GM12891 (cell line): Measurements from ENCODE around the gene CYP2A7.
"Not testable (repeated sequence)": the region's sequence is repeated elsewhere in the genome, so short reads cannot be mapped to it uniquely, and the experiment has no call there.

ENCODE experiments used
- DNase-seq: peaks from one replicate; pipeline ENCODE4 v3.0.0; 2011; ENCODE audit warnings: low spot score; ENCODE audit not compliant: insufficient read length
- FAIRE-seq: peaks from 2 replicates; lab custom pipeline; 2011; peaks lifted over from hg19 to GRCh38; lab: Jason Lieb, UNC
- PAX5 ChIP-seq: IDR thresholded peaks from 2 replicates; pipeline ENCODE4 v1.6.1; 2011; ENCODE audit warnings: low read length, moderate library complexity, mild to moderate bottlenecking; ENCODE audit not compliant: insufficient read depth, severe bottlenecking
- POLR2A ChIP-seq: IDR thresholded peaks from 2 replicates; pipeline ENCODE4 v1.6.1; 2011; ENCODE audit warnings: low read depth, low read length, control low read depth
- POLR2AphosphoS5 ChIP-seq: IDR thresholded peaks from 2 replicates; pipeline ENCODE4 v1.6.1; 2011; ENCODE audit warnings: low read depth, low read length, control low read depth
- POU2F2 ChIP-seq: IDR thresholded peaks from 2 replicates; pipeline ENCODE4 v1.6.1; 2011; ENCODE audit warnings: low read depth, mild to moderate bottlenecking, control low read depth, low read length, moderate library complexity
- SPI1 ChIP-seq: IDR thresholded peaks from 2 replicates; pipeline ENCODE4 v1.6.1; 2011; ENCODE audit warnings: low read depth, low read length, control low read depth
- TAF1 ChIP-seq: IDR thresholded peaks from 2 replicates; pipeline ENCODE4 v1.6.1; 2011; ENCODE audit warnings: low read depth, low read length, control low read depth

The CYP2A7 gene

DNA sequence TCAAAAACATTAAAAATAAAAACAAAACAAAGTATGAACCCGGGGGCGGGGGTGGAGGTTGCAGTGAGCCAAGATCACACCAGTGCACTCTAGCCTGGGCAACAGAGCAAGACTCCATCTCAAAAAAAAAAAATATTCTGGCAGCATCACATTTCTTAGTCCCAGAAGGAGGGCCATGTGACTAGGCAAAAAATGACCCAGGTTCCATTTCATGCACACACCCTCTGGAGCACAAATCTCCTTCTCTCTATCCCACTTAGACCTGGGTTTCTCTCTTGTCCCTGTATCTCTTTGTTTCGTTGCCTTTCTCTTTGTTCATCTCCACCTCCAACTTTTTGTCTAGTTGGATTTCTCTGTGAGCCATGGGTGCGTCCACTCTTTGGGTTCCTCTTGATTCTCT, 6.2 kb upstream of the CYP2A7 start:
- TF ChIP-seq POLR2A (no peak), POU2F2 (no peak), SPI1 (no peak), POLR2AphosphoS5 (no peak), TAF1 (no peak), PAX5 (no peak)
- DNase-seq (no peak), FAIRE-seq (no peak)

- not testable (repeated sequence) for DNase-seq, FAIRE-seq
Measured at GRCh38 chr19:40884187-40884931, 2.3 kb upstream of the CYP2A7 start.

DNA sequence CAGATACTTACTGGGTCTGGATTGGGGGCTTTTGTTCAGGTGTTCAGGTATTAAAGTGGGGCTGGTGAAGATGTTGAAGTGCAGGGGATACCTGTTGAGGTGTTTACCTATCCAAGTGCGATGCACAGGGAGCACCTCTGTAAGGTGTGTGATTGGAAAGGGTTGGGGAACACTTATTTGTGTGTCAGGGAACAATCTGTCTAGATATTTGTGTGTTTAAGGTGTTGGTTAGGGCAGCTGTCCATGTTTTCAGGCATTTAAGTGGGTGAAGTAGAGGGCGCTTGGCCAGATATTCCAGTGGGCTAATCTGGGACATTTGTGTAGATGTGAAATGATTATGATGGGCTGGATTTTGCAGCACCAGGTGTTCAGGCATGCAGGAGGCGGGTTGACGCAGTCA, 2.7 kb downstream of the CYP2A7 start:
- FAIRE-seq, DNase-seq: not testable (repeated sequence)

GRCh38 chr19:40875526-40875951, 6.5 kb downstream of the CYP2A7 start:
- not testable (repeated sequence) for DNase-seq
- peak; percentile 67 for FAIRE-seq

- DNase-seq, FAIRE-seq: not testable (repeated sequence)
Measured at GRCh38 chr19:40874874-40875273, 7.2 kb downstream of the CYP2A7 start.

DNA sequence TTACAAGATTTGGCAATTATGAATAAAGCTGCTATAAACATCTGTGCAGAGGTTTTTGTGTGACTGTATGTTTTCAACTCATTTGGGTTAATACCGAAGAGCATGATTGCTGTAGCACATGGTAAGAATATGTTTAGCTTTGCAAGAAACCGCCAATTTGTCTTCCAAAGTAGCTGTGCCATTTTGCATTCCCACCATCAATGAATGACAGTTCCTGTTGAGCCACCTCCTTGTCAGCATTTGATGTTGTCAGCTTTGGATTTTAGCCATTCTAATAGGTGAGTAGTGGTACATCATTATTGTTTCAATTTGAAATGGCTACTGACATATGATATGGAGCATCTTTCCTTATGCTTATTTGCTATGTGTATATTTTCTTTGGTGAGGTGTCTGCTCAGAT, 8.2 kb downstream of the CYP2A7 start:
- FAIRE-seq = peak; percentile 76
- not testable (repeated sequence) for DNase-seq

DNA sequence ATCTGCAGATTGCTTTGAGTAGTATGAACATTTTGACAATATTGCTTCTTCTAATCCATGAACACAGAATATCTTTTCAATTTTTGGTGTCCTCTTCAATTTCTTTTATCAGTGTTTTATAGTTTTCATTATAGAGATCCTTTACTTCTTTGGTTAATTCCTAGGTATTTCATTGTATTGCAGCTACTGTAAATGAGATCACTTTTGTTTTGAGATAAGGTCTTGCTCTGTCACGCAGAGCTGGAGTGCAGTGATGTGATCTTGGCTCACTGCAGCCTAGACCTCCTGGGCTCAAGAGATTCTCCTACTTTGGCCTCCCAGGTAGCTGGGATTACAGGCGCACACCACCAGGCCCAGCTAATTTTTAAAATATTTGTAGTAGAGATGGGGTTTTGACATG, 9.8 kb downstream of the CYP2A7 start:
- TF ChIP-seq POLR2AphosphoS5 (no peak), PAX5 (no peak), POU2F2 (no peak), SPI1 (no peak), POLR2A (no peak), TAF1 (no peak)
- no peak for FAIRE-seq
- no peak for DNase-seq

GRCh38 chr19:40867701-40868100, 14.3 kb downstream of the CYP2A7 start:
- DNase-seq (no peak), FAIRE-seq (no peak)
- TF ChIP-seq PAX5 (no peak), POLR2A (no peak), POLR2AphosphoS5 (no peak)

- not testable (repeated sequence) for FAIRE-seq
Measured at GRCh38 chr19:40864739-40865496, 17.1 kb downstream of the CYP2A7 start.

DNA sequence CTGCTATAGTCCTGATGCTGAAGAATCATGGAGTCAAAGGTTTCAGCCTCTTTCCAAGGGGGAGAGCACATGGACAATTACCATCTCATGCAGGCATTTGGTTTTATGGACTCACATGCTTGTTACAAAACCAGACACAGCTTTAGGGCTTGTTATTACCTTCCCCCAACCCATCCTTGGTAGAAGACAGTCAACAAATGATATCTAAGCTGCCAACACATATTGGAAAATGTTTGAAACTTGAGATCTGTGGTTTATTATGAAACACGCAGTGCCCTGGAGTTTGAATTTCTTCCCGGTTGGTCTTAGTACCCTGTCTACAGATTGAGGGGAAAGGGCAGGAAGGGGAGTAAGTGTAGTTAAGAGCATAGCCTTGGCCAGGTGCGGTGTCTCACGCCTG, 19.2 kb downstream of the CYP2A7 start:
- DNase-seq (no peak), FAIRE-seq (no peak)
- no peak for TF ChIP-seq POLR2AphosphoS5

More at GRCh38 chr19:40864739-40865496, 17.1 kb downstream of the CYP2A7 start:
- not testable (repeated sequence) for DNase-seq

DNA sequence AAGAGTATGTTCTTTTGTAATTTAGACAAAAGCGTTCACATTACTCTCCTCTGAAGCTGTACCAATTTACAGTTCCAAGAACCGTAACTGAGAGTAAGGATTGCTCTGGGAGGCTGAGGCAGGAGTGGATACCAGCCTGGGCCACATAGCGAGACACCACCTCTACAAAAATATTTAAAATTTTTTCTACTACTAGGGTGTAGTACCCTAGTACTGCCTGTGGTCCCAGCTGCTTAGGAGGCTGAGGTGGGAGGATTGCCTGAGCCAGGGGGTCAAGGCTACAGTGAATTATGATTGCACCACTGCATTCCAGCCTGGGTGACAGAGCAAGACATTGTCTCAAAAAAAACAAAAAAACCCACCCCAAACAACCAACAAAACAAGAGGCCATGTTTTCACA, 19.7 kb downstream of the CYP2A7 start:
- FAIRE-seq (no peak), DNase-seq (no peak)
- TF ChIP-seq POLR2AphosphoS5 (no peak), TAF1 (no peak), PAX5 (no peak), POLR2A (no peak), SPI1 (no peak), POU2F2 (no peak)

- no peak for FAIRE-seq
- no peak for DNase-seq
- no peak for TF ChIP-seq POLR2A
- no peak for TF ChIP-seq POU2F2
- no peak for TF ChIP-seq SPI1
- no peak for TF ChIP-seq PAX5
- no peak for TF ChIP-seq TAF1
- TF ChIP-seq POLR2AphosphoS5 = no peak
Measured at GRCh38 chr19:40858109-40858508, 23.9 kb downstream of the CYP2A7 start.

DNA sequence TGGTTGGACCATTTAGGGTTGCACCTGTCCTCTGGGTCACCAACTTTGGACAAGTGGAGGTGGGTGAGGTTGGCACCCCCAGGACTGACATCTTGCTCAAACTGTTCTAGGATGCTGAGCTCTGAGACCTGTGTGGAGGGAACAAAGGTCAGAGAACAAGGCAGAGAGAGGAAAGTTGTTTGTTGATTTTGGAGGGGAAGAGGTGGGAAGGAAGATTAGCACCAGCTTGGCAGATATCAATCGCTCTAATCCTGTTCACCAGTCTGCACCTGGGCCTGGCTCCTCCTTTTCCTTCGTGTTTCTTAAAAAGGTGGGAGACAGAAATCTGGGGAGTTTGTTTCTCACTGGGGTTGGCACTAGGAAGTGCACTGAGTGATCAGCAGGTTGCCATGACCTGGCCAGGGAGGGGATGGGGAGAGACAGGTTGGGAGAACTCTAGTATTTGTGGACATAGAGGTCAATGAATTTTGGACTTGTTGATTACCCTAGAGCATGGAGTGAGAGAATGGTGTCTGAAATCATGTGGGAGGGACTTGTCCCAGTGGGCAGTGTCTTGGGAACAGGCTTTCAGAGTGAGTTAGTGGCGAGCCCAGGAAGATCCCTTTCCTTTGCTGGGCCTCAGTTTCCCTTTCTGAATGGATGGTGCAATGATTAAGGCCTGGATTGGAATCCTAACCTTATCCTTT, 29.4 kb downstream of the CYP2A7 start:
- not testable (repeated sequence) for FAIRE-seq, DNase-seq

DNA sequence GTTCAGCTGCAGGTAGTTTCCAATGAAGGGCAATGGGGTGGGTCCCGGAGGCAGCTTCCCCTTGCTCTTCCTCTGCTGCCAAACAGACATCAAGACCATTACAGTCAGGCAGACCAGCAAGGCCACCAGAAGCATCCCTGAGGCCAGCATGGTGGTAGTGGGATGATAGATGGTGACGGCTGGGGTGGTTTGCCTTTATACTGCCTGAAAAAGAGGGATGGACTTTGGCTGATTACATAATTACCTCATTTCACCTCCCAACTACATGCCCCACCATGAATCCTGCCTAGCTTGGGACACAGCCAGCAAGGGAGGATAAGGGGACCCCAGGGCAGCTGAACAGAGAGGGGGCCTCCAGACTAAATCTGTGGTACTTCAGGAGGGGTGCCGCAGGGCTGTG, 31.8 kb downstream of the CYP2A7 start, which contains the start of gene CYP2A6:
CYP2A6 (minus strand) TSS at position 171 of the 400 bp plus-strand sequence; CDS start at position 150, 21 bp downstream.
- DNase-seq, FAIRE-seq: not testable (repeated sequence)

GRCh38 chr19:40846722-40847121, 35.3 kb downstream of the CYP2A7 start:
- DNase-seq, FAIRE-seq: not testable (repeated sequence)
